ENCODE data around the gene TMEM17. TPM values are rescaled to one million over a fixed set of nuclear protein-coding genes. Genes with fewer than 3 reads are reported as not detected.

The TMEM17 gene
- total and polyA plus RNA-seq, 2 of the 13 experiments (the other 11 are each of a cell fraction or from before 2014, with no cell fraction given): 0.22 to 0.50 TPM

DNA sequence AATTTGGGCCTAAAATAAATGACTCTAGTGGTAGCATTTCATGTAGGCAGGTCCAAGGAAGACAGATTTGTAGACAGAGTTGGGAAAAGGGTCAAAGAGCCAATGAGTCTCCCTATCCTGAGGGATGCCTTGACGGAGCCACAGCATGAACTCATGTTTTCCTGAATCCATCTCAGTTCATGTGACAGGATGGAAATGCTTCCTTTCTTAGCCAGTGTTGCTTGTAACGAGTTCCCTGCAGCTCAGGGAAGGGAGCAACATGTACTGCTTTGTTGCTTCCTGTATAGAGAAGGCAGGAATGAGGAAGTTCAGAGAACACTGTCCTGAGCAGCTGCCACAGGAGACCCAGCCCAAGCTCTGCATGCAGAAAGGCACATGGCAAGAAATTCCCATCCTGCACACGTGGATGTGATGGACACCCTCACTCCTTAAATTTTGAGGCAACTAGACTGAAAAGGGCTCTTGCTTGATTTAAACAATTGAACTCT, 27.9 kb downstream of the TMEM17 start (continued):
- TF ChIP-seq, protein P1, sequence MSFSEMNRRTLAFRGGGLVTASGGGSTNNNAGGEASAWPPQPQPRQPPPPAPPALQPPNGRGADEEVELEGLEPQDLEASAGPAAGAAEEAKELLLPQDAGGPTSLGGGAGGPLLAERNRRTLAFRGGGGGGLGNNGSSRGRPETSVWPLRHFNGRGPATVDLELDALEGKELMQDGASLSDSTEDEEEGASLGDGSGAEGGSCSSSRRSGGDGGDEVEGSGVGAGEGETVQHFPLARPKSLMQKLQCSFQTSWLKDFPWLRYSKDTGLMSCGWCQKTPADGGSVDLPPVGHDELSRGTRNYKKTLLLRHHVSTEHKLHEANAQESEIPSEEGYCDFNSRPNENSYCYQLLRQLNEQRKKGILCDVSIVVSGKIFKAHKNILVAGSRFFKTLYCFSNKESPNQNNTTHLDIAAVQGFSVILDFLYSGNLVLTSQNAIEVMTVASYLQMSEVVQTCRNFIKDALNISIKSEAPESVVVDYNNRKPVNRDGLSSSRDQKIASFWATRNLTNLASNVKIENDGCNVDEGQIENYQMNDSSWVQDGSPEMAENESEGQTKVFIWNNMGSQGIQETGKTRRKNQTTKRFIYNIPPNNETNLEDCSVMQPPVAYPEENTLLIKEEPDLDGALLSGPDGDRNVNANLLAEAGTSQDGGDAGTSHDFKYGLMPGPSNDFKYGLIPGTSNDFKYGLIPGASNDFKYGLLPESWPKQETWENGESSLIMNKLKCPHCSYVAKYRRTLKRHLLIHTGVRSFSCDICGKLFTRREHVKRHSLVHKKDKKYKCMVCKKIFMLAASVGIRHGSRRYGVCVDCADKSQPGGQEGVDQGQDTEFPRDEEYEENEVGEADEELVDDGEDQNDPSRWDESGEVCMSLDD (CRISPR knock-in tag; IDR thresholded peaks at IDR 0.05; ENCODE audit: borderline replicate concordance): no peak
- TF ChIP-seq FOXP1 (IDR thresholded peaks at IDR 0.05): no peak
- TF ChIP-seq FOXP1 (CRISPR knock-in tag; IDR thresholded peaks at IDR 0.05): 0 out of 2 replicates have a peak, but pooled peaks have one; percentile 17
- no peak for TF ChIP-seq HNRNPK (IDR thresholded peaks at IDR 0.05; ENCODE audit: low read depth, low read length, poor library complexity, severe bottlenecking)
- TF ChIP-seq RCOR2 (CRISPR knock-in tag; IDR thresholded peaks at IDR 0.05): 0 out of 2 replicates have a peak, but pooled peaks have one; percentile 13
- TF ChIP-seq, protein P2, sequence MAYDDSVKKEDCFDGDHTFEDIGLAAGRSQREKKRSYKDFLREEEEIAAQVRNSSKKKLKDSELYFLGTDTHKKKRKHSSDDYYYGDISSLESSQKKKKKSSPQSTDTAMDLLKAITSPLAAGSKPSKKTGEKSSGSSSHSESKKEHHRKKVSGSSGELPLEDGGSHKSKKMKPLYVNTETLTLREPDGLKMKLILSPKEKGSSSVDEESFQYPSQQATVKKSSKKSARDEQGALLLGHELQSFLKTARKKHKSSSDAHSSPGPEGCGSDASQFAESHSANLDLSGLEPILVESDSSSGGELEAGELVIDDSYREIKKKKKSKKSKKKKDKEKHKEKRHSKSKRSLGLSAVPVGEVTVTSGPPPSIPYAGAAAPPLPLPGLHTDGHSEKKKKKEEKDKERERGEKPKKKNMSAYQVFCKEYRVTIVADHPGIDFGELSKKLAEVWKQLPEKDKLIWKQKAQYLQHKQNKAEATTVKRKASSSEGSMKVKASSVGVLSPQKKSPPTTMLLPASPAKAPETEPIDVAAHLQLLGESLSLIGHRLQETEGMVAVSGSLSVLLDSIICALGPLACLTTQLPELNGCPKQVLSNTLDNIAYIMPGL (CRISPR knock-in tag; IDR thresholded peaks at IDR 0.05; ENCODE audit: borderline replicate concordance in 1 of 2, low read depth in 1 of 2): peak in 1 of 2 experiments; percentile 59; a peak in 1 of 4 replicates
- no peak for TF ChIP-seq ZBTB21 (CRISPR knock-in tag; IDR thresholded peaks at IDR 0.05)
- TF ChIP-seq, protein P3, sequence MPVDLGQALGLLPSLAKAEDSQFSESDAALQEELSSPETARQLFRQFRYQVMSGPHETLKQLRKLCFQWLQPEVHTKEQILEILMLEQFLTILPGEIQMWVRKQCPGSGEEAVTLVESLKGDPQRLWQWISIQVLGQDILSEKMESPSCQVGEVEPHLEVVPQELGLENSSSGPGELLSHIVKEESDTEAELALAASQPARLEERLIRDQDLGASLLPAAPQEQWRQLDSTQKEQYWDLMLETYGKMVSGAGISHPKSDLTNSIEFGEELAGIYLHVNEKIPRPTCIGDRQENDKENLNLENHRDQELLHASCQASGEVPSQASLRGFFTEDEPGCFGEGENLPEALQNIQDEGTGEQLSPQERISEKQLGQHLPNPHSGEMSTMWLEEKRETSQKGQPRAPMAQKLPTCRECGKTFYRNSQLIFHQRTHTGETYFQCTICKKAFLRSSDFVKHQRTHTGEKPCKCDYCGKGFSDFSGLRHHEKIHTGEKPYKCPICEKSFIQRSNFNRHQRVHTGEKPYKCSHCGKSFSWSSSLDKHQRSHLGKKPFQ (CRISPR knock-in tag; IDR thresholded peaks at IDR 0.05; ENCODE audit: insufficient replicate concordance): no peak
- no peak for TF ChIP-seq ZNF34 (CRISPR knock-in tag; IDR thresholded peaks at IDR 0.05; ENCODE audit: borderline replicate concordance)
- no peak for TF ChIP-seq TSC22D2 (CRISPR knock-in tag; IDR thresholded peaks at IDR 0.05; ENCODE audit: borderline replicate concordance)
- TF ChIP-seq ZNF543 (CRISPR knock-in tag; IDR thresholded peaks at IDR 0.05): 0 out of 2 replicates have a peak, but pooled peaks have one; percentile 52
- TF ChIP-seq, protein P4, sequence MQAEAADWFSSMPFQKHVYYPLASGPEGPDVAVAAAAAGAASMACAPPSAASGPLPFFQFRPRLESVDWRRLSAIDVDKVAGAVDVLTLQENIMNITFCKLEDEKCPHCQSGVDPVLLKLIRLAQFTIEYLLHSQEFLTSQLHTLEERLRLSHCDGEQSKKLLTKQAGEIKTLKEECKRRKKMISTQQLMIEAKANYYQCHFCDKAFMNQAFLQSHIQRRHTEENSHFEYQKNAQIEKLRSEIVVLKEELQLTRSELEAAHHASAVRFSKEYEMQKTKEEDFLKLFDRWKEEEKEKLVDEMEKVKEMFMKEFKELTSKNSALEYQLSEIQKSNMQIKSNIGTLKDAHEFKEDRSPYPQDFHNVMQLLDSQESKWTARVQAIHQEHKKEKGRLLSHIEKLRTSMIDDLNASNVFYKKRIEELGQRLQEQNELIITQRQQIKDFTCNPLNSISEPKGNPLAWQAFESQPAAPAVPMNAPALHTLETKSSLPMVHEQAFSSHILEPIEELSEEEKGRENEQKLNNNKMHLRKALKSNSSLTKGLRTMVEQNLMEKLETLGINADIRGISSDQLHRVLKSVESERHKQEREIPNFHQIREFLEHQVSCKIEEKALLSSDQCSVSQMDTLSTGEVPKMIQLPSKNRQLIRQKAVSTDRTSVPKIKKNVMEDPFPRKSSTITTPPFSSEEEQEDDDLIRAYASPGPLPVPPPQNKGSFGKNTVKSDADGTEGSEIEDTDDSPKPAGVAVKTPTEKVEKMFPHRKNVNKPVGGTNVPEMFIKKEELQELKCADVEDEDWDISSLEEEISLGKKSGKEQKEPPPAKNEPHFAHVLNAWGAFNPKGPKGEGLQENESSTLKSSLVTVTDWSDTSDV (CRISPR knock-in tag; IDR thresholded peaks at IDR 0.05): no peak
- peak; percentile 63; the same call in 1 of the 2 replicates for TF ChIP-seq ZMYM3 (CRISPR knock-in tag; IDR thresholded peaks at IDR 0.05)
- no peak for TF ChIP-seq E2F2 (CRISPR knock-in tag; IDR thresholded peaks at IDR 0.05; ENCODE audit: borderline replicate concordance)
- no peak for TF ChIP-seq ZNF513 (CRISPR knock-in tag; conservative IDR thresholded peaks at IDR 0.05)
- 0 out of 2 replicates have a peak, but pooled peaks have one; percentile 30 for TF ChIP-seq MED1 (CRISPR knock-in tag; IDR thresholded peaks at IDR 0.05)
